Hepatocyte (in vitro differentiated cells): ENCODE data around the gene ADGB.

Experiments used
- CTCF ChIP-seq: fragments of 200-600 bp; sonication (generic); IDR thresholded peaks from 2 replicates; pipeline ENCODE4 v1.5.1; 2016; ENCODE audit warnings: antibody characterized with exemption, mild to moderate bottlenecking; ENCODE audit not compliant: poor library complexity
- EZH2 ChIP-seq: fragments of 200-600 bp; sonication (generic); IDR thresholded peaks from 2 replicates; pipeline ENCODE4 v1.6.1; 2016; ENCODE audit warnings: antibody characterized with exemption, mild to moderate bottlenecking, borderline replicate concordance
- EZH2phosphoT487 ChIP-seq: fragments of 200-600 bp; sonication (generic); IDR thresholded peaks from one replicate; pipeline ENCODE4 v1.6.1; 2018; ENCODE audit warnings: antibody characterized with exemption, mild to moderate bottlenecking, low read depth, moderate library complexity; ENCODE audit not compliant: unreplicated experiment, severe bottlenecking

- TF ChIP-seq CTCF, result no peak
- no peak for TF ChIP-seq EZH2phosphoT487
- no peak for TF ChIP-seq EZH2
Measured at GRCh38 chr6:146613947-146614346, 15.2 kb downstream of the ADGB start.
